A204.1 (cell line): Measurements from ENCODE around the gene FANCI.
"Not testable (repeated sequence)": the region's sequence is repeated elsewhere in the genome, so short reads cannot be mapped to it uniquely, and the experiment has no call there.

Experiments used
- FAIRE-seq: peaks from 2 replicates; lab custom pipeline; 2012; peaks lifted over from hg19 to GRCh38; lab: Jason Lieb, UNC

The FANCI gene

DNA sequence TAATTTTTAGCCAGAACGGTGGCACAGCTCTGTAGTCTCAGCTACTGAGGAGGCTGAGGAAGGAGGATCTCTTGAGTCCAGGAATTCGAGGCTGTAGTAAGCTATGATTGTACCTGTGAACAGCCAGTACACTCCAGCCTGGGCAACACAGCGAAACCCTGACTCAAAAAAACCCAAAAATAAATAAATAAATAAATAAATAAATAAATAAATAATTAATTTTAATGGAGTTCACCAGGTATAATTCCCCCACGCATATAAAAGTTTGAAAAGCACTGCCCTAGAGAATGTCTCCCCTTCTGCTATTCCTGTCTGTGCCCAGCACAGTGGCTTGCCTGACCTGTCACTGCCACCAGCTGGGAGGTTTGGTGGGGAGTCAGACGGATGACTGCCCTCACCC, 18.2 kb upstream of the FANCI start:
- no peak for FAIRE-seq

DNA sequence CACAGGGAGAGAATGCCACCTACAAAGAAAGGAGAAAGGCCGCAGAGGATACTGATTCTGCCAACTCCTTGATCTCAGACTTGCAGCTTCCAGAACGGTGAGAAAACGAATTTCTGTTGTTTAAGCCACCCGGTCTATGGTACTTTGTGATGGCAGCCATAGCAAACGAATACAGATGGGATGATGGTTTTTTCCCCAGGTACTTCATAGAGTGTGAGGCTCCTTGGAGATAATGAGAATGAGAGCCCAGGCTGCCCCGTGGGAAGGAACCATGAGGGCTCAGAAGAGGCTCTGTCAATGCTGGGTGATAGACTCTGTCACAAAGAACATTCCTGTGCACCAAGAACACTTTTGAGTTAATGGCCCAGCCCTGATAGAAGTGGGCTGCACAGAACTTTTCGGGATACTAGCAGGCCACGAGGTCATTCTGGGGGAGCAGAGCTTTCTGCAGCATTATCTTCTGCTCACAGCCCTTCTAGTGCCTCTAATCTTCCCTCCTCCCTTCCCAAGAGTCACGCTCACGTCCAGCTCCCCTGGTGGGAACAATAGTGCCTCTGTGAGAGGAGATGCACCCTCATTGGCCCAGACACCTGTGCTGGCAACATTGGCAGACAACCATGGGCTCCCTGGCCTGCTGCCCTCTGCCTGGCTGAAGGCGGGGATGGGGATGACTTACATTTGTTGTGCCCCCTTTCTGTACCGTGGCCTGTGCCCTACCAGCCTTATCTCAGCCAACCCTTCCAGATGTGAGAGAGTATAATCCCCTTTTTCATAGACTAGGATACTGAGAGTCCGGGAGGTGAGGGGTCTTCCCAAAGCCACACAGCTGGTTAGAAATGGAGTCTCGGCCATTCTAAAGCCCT, 17.2 kb upstream of the FANCI start:
- FAIRE-seq = no peak

DNA sequence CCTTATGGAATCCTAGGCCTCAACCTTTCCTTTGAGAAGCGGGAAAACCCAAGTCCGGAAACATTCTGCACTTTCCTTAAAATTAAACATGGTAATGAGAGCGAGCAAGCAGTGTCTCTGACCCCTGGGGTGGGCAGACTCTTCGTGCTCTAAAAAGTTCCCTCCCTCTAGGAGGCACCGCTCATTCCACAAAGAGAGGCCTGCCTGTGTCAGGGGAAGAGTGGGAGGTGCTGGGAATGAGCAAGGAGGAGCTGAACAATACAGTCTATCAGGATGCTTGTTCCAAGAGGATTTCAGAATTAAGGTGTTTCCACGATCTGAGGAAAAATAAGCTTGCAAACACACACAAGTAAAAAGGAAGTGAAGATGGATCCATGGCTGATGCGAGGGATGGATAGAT, 16.4 kb upstream of the FANCI start:
- no peak for FAIRE-seq

DNA sequence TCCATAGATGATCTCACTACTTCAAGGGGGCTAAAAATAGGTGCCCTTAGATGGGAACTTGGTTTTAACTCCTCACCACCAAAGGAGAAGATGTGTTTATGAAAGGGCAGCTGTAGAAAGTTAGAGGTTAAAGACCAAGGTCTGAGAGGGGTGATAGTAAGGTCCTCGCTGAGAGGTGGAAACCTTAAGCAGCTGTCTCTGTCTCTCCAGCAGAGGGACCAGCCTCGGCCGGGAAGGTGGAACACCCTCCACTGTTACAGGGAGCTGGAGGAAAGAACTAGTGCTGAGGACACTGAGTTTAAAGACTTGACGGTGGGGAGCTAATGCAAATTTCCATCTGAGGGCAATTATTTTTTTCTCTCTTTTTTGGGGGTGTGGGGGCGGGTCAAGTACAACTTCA, 13.5 kb upstream of the FANCI start:
- no peak for FAIRE-seq

DNA sequence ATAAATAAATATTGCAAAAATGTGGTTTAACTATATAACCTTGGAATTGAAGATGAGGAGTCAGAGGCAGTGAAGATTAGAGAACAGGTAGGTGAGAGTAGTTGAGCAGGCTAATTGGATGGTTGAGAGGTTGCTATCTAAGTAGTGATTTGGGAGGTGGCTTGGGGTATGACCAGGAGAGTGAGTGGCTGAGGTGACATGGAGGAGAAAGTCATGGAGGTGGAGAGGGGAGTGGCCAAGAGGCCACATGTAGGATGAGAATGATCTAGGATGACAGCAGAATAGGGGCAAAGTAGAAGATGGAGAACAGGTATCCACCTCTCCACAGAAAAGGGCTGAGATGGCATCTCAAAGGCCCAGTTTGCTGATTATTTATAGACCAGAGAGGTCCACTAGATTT, 11.9 kb upstream of the FANCI start:
- FAIRE-seq = no peak

DNA sequence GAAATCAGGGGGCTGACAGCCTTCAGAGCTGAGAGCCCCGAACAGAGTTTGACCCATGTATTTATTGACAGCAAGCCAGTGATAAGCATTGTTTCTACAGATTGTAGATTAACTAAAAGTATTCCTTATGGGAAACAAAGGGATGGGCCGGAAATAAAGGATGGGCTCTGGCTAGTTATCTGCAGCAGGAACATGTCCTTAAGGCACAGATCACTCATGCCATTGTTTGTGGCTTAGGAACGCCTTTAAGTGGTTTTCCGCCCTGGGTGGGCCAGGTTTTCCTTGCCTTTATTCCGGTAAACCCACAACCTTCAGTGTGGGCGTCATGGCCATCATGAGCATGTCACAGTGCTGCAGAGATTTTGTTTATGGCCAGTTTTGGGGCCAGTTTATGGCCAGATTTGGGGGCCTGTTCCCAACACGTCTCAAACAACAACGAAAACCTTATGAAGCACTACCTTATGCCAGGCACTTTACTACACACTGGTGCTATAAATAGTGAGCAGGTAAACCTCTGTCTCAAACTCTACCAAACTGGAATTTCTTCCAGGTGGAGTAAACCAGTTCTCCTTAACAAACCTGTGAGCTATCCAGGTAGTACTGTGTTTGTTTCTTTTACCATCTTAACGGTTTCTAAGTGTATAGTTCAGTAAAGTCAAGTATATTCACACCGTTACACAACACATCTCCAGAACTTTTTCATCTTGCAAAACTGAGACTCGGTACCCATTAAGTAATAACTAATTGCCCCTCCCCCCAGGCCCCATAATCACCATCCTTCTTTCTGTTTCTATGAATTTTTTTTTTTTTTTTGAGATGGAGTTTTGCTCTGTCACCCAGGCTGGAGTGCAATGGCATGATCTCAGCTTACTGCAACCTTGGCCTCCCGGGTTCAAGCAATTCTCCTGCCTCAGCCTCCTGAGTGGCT, 3.6 kb upstream of the FANCI start:
- not testable (repeated sequence) for FAIRE-seq

DNA sequence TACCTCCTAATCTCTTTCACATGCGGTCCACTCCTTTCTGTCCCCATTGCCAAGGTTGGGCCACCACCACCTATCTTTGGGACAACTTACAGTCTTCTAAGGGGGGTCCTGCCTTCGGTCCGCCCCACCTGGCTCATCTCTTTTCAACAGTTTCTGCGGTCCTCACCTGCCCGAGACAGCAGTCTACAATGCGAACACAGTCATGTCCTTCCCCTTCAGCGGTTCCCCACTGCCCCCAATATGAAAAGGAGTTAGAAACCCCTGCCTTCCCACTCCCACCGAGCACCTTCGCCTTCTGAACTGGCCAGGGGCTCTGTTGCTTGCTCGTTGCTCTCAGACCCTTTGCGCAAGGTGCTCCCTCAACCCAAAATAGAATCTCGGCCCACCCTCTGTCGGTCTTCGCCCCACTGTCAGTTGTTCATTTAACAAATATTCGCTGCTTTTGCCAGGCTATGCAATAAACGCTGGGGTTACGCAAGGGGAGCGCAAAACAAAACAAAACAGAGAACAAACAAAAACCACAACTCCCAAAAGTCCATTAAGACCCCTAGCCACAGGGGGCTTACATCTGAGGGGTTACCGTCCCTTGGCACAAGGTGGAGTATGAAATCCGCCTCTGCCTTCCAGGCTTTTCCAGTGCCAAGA, 611 bp upstream of the FANCI start:
- no peak for FAIRE-seq

DNA sequence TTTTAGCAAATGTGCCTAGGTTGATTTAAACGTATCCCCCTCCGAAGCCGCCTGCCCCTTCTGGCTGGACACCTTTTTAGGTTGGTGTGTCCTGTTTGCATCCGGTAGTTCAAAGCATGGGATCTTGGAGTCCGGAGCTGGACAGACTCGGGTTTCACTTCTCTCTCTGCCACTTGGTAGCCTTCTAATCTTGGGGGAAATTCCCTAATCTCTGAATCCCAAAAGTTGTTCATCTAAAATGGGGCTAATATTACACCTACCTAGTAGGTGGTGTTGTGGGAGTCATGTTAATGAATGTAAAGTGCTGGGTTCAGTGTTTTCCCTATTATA, 760 bp downstream of the FANCI start:
- FAIRE-seq = no peak

DNA sequence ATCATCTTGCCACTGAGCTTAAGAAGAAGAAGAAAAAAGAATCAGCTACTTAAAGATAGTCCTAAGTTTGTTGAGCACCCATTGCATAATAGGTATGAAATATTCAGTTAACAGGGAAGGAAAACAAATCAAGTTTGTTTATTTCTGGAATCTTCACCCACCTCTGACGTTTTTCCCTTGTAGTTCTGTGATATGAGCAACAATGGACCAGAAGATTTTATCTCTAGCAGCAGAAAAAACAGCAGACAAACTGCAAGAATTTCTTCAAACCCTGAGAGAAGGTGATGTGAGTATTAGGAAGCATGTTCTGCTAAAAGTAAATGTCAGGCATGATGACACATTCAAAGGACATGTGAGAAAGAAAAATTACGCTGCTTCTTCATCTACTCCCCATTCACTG, 3.7 kb downstream of the FANCI start:
- FAIRE-seq = no peak

DNA sequence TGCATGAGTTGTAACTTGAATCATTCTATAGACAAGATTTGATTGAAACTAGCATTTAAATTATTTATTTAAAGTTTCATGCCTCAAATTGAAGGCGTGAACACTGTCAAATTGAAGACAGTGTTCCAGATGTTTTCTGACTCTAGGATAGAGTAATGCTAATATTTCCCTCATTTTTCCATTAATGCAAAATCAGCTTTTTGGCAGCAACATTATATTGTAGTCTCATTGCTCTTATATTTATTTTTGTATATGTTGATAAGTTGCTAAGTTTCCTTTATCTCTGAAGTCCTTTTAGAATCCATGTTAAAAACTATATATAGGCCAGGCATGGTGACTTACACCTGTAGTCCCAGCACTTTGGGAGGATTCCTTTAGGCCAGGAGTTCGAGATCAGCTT, 4.8 kb downstream of the FANCI start:
- no peak for FAIRE-seq

DNA sequence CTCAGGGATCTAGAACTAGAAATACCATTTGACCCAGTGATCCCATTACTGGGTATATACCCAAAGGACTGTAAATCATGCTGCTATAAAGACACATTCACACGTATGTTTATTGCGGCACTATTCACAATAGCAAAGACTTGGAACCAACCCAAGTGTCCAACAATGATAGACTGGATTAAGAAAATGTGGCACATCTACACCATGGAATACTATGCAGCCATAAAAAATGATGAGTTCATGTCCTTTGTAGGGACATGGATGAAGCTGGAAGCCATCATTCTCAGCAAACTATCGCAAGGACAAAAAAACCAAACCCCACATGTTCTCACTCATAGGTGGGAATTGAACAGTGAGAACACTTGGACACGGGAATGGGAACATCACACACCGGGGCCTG, 6.4 kb downstream of the FANCI start:
- FAIRE-seq = not testable (repeated sequence)

DNA sequence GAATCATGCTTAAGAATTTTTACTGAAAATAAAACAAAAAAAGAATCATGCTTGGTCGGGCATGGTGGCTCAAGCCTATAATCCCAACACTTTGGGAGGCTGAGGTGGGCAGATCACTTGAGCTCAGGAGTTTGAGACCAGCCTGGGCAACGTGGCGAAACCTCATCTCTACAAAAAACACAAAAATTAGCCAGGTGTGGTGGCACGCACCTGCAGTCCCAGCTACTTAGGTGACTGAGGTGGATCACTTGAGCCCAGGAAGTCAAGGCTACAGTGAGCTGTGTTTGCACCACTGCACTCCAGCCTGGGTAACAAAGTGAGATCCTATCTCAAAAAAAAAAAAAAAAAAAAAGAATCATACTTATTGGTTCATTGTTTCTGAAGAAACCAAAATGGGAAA, 33.5 kb downstream of the FANCI start:
- not testable (repeated sequence) for FAIRE-seq

DNA sequence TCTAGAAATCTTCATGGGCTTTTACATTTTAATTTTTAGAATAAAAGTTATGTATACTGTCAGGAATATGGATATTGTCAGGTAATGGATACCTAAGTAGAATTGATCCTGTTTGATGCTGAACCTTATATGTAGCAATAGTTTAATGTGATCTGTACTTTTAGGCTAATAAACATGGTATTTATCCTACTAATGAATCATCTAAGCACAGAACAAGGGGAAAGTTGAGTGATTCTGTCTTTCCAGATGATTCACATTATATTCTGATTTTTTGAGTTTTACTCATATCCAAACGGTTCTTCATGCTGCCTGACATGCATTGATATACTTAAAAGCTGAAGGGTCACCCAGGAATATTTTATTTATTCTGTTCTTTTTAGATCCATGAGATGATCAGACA, 34.5 kb downstream of the FANCI start:
- FAIRE-seq = no peak

DNA sequence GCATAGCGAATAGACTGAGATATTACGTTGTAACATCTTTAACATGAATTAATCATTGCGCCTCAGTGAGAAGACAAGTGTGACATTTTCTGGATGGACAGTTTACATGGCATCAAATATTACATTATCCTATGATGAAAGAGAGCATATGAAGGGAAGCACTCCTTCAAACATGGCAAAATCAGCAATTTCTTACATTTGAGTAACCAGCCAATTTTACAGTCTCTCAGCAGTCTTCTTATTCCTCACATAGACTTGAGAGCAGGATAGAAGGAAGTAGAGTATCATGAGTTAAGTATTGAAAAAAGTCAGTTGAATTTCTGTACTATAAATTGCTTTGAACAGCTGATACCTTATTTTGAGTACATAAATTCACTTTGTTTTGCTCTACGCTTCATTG, 38.9 kb downstream of the FANCI start:
- no peak for FAIRE-seq

DNA sequence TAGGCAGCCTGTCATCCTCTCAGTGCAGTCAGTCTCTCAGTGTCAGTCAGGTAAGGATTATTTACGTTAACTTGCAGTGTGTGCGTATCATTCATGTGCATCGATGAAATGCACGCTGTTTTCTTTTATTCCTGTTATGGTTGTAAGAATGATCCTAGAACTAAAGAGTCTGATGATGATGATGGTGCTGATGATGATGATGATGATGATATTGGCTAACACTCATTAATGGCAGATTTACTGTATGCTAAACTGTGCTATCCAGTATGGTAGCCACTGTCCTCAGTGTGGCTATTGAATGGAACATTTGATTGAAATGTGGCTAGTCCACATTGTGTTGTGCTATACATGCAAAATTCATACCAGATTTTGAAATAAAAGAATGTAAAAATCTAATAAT, 39.4 kb downstream of the FANCI start:
- FAIRE-seq = no peak

DNA sequence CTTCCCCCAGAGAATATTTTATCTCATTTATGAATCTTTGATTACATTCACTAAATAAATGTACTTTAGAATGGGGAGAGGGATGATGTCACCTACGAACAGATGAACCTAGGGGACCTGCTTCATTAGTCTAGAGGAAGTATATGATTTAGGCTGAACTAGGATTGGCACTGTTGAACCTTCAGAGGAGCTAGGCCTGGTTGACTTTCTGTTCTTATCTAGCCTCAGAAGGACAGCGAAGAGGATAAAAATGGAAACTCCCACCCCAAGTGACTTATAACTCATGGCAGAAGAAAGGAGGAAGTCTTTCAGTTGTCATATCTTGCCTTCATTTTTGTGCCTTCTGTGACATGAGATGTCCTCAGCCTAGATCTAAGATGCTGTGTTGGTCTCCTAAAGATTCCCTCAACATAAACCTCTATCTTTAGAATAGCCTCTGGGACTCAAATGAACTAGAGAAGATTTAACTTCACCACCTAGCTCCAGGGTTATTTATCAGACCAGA, 48.2 kb downstream of the FANCI start:
- no peak for FAIRE-seq

DNA sequence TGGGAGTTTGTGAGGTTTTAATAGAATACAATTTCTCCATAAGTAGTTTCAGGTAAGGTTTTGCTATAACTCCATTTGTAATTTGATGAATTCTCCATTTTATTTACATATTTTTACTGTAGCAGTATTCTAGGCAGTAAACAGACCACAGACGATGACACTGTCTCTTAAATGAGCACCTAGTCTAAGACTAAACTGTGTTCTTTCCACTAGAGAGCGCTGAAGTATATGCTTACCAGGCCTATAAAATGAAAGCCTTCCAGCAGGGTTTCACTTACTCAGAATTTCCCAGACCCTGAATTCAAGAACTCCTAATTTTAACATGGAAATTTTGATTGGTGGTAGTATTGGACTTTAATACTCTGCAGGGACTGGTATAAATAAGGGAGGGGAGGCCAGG, 49.2 kb downstream of the FANCI start:
- FAIRE-seq = no peak

DNA sequence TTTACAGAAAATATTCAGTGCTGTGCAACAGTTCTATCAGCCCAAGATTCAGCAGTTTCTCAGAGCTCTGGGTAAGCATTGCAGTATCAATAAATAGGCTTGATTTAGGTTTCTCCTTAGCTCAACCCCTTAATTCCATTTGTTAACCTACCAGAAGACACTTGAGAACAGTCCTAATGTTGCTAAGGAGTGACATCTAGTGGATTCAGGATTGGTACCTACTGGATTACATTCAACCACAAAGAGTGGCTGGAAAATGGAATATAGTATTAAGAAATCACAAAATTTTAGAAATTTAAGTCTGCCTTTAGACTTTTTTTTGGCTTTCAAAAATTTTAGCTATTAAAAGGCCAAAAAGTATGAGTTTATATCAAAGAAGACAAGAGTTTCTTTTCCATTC, 56.1 kb downstream of the FANCI start:
- FAIRE-seq = peak; percentile 88

DNA sequence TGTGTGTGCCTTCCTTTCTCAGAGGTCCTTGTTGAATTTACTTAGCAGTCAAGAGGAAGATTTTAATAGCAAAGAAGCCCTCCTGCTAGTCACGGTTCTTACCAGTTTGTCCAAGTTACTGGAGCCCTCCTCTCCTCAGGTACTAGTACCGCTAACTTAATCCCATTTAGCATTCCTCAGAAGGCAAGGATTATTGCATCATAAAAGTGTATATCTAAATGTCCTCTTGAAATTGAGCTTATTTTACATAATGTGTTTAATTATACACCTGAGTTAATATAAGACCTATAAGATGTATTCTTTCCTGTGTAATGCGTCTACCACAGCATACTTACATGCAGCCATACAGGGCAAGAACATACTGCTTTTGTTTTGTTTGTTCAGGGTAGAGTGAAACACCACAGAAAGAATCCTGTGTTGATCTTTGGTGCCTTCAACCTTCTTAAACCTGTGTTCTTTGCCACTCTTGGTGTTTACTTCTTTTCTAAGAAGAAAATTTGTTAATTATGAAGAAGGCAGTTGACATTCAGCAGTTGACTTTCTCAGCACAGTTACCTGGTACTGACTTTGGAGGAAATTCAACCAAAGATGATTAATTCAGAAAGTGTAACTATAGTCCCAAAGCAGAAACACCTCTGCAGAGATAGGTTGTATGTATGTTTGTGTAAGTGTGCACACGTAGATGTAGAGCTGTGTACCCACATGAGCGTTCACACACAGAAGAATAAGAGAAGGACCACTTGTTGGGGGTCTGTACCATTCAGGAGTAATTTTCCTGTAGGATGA, 57.7 kb downstream of the FANCI start:
- FAIRE-seq = no peak

DNA sequence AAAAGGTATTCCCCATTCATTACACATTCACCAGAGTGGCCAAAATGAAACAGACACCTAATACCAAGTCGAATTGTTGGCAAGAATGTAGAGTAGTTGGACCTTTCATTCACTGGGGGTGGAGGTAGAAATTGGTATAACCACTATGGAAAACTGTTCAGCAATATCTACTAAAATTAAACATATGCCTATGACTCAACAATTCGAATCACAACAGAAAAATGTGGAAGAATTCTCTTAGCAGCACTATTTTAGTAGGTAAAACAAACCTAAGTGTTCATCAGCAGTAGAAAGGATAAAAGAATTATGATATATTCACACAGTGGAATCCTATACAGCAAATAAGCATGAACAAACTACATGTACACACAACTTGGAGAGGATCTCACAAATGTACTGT, 60.2 kb downstream of the FANCI start:
- no peak for FAIRE-seq

DNA sequence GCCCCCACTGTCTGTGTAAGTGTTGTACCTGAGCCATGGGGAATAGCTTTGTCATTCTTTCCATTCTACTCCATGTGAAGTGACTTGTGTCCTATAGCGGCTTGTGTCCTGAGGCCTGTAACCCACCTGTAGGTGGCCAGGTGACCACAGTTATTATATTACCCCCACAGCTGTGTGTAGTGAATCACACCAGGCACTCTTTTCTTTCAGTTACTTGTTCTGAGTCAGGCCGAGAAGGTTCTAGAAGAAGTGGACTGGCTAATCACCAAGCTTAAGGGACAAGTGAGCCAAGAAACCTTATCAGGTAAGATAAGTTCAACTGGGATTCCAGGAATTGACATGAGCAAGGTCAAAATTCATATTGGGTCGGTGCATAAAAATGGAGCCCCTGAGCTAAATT, 61.6 kb downstream of the FANCI start:
- FAIRE-seq = no peak

DNA sequence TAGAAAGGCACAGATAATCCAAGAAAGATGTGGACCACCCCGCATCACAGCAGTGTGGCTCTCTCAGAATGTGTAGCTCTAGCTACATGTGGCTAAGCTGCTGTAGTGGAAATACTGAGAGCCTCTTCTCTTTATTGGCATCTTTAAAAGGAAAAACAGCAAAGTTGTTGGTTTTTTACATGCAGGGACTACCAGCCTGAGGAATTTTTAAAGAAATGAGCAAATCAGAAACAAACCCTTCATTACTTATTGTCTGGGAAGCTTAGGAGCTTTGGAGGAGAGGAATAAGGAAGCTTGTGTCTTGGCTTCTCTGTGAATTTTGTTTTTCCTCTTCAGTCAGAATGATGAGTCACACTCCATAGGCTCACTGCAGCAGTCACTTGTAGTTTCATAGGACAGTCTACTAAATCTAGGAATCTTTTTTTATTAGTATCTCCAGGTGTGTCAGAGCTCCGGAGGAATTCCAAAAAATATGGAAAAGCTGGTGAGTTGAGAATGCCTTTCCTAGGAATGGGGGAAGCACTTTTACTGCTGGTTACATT, 63.3 kb downstream of the FANCI start:
- no peak for FAIRE-seq
